Aortic smooth muscle cell (primary cell): ENCODE results near the gene HSPE1. TPM values are rescaled to one million over a fixed set of nuclear protein-coding genes. Genes with fewer than 3 reads are reported as not detected.

Experiments used
- total RNA-seq: library from RNA; depleted of rRNA; stranded (reverse); fragments of >200 nt; gene quantifications from 2 replicates; pipeline ENCODE4 v1.2.3, GENCODE V29; 2014

The HSPE1 gene
- 97.5 and 121 TPM in 2 replicates for total RNA-seq

DNA sequence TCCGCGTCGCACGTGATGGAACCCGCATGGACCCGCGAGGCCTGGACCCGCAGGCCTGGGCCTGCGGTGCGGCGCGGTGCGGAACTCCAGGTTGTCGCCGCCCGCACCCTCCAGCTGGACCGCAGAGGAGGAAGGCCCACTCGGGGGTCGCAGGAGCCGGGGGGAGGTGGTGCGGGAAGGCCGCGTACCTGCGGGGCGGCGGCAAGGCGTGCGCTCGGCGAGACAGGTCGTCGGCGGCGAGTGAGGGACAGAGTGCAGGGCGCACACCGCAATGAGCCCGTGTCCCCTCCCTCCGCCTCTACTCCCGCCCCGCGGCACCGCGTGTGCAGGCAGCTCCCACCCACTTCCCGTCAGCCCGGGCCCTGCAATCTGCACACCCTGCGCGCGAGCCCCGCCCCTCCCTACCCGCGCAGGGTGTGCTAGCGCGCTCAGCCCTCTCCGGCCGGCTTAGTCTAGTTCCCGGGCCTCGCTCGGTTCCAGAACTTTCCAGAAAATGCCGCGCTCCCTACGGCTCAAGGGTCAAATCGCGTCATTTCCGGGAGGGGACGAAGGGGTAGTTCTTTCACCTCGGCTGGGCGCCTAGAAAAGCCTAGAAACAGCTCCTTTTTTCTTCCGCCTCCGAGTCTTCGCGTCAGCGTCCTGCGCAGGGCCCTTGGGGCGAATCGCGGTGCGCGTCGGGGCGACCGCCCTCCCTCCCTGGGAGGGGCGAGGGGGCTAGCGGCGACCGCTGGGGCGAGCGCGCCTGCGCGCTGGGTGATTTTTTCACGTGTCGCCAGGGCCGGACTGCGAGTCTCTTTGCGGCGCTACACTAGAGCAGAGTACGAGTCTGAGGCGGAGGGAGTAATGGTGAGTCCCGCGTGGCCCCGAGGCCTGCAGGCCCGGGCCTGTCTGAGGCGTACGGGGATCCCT is at the start of gene HSPE1, which contains the start of gene HSPD1:
TSS of gene HSPE1 (plus strand) at position 786 of the 909 bp plus-strand sequence. CDS start at position 844, 58 bp downstream.
TSS of gene HSPD1 (minus strand) at position 247 of the 909 bp plus-strand sequence. CDS start 992 bp downstream, outside the sequence.

GRCh38 chr2:197453123-197453913 is 46.9 kb upstream of the HSPE1 start, which contains the start of gene COQ10B:
Gene COQ10B (plus strand): TSS chr2:197453552. CDS start chr2:197453561, 9 bp downstream.

DNA sequence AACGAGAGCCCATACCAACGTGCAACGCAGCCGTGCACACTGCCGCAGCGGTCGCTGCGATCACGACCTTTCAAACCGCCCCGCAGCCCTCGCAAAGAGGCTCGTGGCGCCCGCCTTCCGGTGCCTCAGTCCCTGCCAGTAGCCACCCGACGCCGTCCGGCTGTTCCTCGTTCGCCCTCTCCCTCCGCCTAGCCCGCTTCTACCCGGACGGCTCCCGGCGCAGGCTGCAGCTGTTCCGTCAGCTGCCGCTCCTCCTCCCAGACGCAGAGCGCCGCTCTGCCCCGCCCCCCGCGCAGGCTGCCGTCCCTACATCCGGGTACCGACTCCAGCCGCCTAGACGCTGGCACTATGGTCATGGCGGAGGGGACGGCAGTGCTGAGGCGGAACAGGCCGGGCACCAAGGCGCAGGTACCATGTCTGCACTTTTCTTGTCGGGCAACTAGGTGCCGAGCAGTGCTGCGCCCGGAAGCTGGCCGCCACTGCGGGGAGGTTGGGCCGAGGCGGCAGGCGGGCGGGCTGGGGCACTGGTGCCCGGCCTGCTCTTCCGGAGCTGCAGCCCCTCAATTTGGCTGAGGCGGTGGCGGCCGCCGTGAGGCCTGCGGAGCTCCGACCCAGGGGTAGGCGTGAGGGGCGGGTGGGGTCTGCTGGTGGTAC is 15.7 kb downstream of the HSPE1 start, which contains the start of gene MOB4:
TSS of gene MOB4 (plus strand) at position 328 of the 654 bp plus-strand sequence. CDS start at position 349, 21 bp downstream.

Other genes with a start within 250 kb of the HSPE1 start
- 15.2 and 23.8 TPM in 2 replicates for gene ANKRD44, start 189.6 kb upstream of the HSPE1 start, total RNA-seq
- gene SF3B1, start 65.4 kb upstream of the HSPE1 start, total RNA-seq: 175 and 196 TPM in 2 replicates
- 45.0 and 54.6 TPM in 2 replicates for gene COQ10B, start 46.8 kb upstream of the HSPE1 start, total RNA-seq
- 143 and 236 TPM in 2 replicates for gene HSPD1, start 539 bp upstream of the HSPE1 start, total RNA-seq
- gene MOB4, start 15.7 kb downstream of the HSPE1 start, total RNA-seq: 32.7 and 36.5 TPM in 2 replicates
- 19.7 and 25.6 TPM in 2 replicates for gene RFTN2, start 175.2 kb downstream of the HSPE1 start, total RNA-seq
- gene MARS2, start 205.0 kb downstream of the HSPE1 start, total RNA-seq: 1.2 and 3.0 TPM in 2 replicates